Placental epithelial cell (primary cell): ENCODE data around the gene HADH. TPM values are rescaled to one million over a fixed set of nuclear protein-coding genes. Genes with fewer than 3 reads are reported as not detected.

Source experiments
- total RNA-seq: library from RNA; depleted of rRNA; stranded (reverse); fragments of >200 nt; gene quantifications from 2 replicates; pipeline ENCODE4 v1.2.3, GENCODE V29; 2012

HADH gene
- total RNA-seq, result 10.6 and 14.1 TPM in 2 replicates

DNA sequence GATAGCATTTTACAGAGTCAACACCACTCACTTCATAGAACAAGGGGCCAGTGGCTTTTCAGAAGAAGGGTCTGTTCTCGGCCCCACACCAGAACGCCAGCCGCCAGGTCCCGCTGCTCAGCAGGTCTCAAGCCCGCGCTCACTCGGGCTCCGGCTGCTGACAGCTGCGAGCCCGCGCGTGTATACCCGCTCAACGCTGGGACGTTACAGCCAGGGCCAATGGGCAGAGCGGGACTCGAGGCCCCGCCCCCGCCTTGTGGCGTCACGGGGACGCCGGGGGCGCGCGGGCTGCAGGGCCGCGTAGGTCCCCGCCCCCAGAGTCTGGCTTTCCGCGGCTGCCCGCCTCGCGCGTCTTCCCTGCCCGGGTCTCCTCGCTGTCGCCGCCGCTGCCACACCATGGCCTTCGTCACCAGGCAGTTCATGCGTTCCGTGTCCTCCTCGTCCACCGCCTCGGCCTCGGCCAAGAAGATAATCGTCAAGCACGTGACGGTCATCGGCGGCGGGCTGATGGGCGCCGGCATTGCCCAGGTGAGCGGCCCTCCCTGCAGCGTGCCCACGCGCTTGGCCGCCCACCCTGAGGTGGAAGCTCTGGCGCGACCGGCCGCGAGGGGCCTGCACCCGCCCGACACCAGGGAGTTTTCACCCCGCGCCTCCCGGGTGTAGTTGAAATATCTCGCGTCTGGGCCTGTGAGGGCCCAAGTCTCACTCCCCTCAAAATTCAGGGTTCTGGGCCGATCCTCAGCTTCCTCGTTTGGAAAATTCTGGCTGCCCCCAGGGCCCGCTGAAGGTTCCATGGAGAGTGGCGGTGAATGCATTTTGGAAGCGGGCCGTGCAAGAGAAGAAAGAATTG is at the start of gene HADH:
Gene HADH, plus strand, starts transcription at position 353 of the 850 bp plus-strand sequence. Its CDS starts 44 bp downstream, at position 397.

Other genes with a start within 250 kb of the HADH start
- 142 and 419 TPM in 2 replicates for gene SGMS2, start 165.0 kb upstream of the HADH start, total RNA-seq
- 2.7 and 8.2 TPM in 2 replicates for gene CYP2U1, start 58.3 kb upstream of the HADH start, total RNA-seq
- gene LEF1, start 179.0 kb downstream of the HADH start, total RNA-seq, result 0.79 TPM in 1 of 2 replicates, not detected in the other